DOHH2 (cell line): ENCODE data around the gene SRPX.

ENCODE experiments used
- H3F3A ChIP-seq: fragments of 200-600 bp; sonication (generic), shearing (Covaris generic); 2 replicates; pipeline ENCODE4 v1.6.0; 2016; ENCODE audit warnings: antibody characterized with exemption, mild to moderate bottlenecking; ENCODE audit not compliant: control insufficient read depth, insufficient read depth
- H3K27ac ChIP-seq: fragments of 200-600 bp; sonication (generic); 2 replicates; pipeline ENCODE4 v1.5.1; 2014; ENCODE audit warnings: low read depth, mild to moderate bottlenecking, low read length, moderate library complexity
- H3K27me3 ChIP-seq: fragments of 200-600 bp; sonication (generic); 2 replicates; pipeline ENCODE4 v1.6.1; 2014; ENCODE audit warnings: mild to moderate bottlenecking, low read length, mixed read lengths; ENCODE audit not compliant: control insufficient read depth
- H3K36me3 ChIP-seq: fragments of 200-600 bp; sonication (generic); 2 replicates; pipeline ENCODE4 v1.6.1; 2014; ENCODE audit warnings: mild to moderate bottlenecking, low read length, moderate library complexity, mixed read lengths; ENCODE audit not compliant: control insufficient read depth
- H3K4me1 ChIP-seq: fragments of 200-600 bp; sonication (generic); 2 replicates; pipeline ENCODE4 v1.6.1; 2014; ENCODE audit warnings: mild to moderate bottlenecking, low read length, mixed read lengths; ENCODE audit not compliant: control insufficient read depth
- H3K4me2 ChIP-seq: fragments of 200-600 bp; sonication (generic); 2 replicates; pipeline ENCODE4 v1.6.0; 2014; ENCODE audit warnings: mild to moderate bottlenecking, low read length, moderate library complexity
- H3K4me3 ChIP-seq: fragments of 200-600 bp; sonication (generic); 2 replicates; pipeline ENCODE4 v1.5.1; 2014; ENCODE audit warnings: mild to moderate bottlenecking, low read length, mixed read lengths
- H3K79me2 ChIP-seq: fragments of 200-600 bp; sonication (generic); 2 replicates; pipeline ENCODE4 v1.6.1; 2014; ENCODE audit warnings: mild to moderate bottlenecking, low read length, mixed read lengths; ENCODE audit not compliant: control insufficient read depth
- H3K9me2 ChIP-seq: fragments of 200-600 bp; sonication (generic); replicated peaks from 2 replicates; pipeline ENCODE4 v1.6.1; 2014; ENCODE audit warnings: mild to moderate bottlenecking, low read length, mixed read lengths; ENCODE audit not compliant: control insufficient read depth
- H3K9me3 ChIP-seq: fragments of 200-600 bp; sonication (generic); 2 replicates; pipeline ENCODE4 v1.6.1; 2014; ENCODE audit warnings: antibody characterized with exemption, low read length, mixed read lengths; ENCODE audit not compliant: control insufficient read depth, insufficient read depth
- H4K20me1 ChIP-seq: fragments of 200-600 bp; sonication (generic); 2 replicates; pipeline ENCODE4 v1.6.0; 2014; ENCODE audit warnings: low read depth, mild to moderate bottlenecking, antibody characterized with exemption, low read length, moderate library complexity; ENCODE audit not compliant: control insufficient read depth, insufficient read depth
- CTCF ChIP-seq: fragments of 200-600 bp; sonication (generic); IDR thresholded peaks from one replicate; pipeline ENCODE4 v1.5.1; 2014; ENCODE audit warnings: antibody characterized with exemption, mild to moderate bottlenecking, low read depth, low read length; ENCODE audit not compliant: poor library complexity, severe bottlenecking
- EZH2phosphoT487 ChIP-seq: fragments of 200-600 bp; sonication (generic); IDR thresholded peaks from 2 replicates; pipeline ENCODE4 v1.6.1; 2017; ENCODE audit warnings: borderline replicate concordance, mild to moderate bottlenecking, antibody characterized with exemption, low read length, moderate library complexity, mixed read lengths

Gene SRPX

GRCh38 chrX:38142610-38143009, 78.1 kb downstream of the SRPX start:
- H3K36me3 ChIP-seq = no peaks in the 10 kb centered on the region
- no peaks in the 10 kb centered on the region for H3K9me2 ChIP-seq
- no peaks in the 10 kb centered on the region for H4K20me1 ChIP-seq
- H3F3A ChIP-seq = no peaks in the 10 kb centered on the region
- no peak overlapping the region for H3K4me3 ChIP-seq
- H3K79me2 ChIP-seq = no peaks in the 10 kb centered on the region
- no peak overlapping the region for H3K27ac ChIP-seq
- no peaks in the 10 kb centered on the region for H3K27me3 ChIP-seq
- H3K4me2 ChIP-seq = no peak overlapping the region
- H3K9me3 ChIP-seq = no peaks in the 10 kb centered on the region
- TF ChIP-seq CTCF (no peak), EZH2phosphoT487 (no peak)
- H3K4me1 ChIP-seq = no peaks in the 10 kb centered on the region

- no peak for TF ChIP-seq EZH2phosphoT487
- TF ChIP-seq CTCF = no peak
- H3K9me2 ChIP-seq = no peaks in the 10 kb centered on the region
- H3K27me3 ChIP-seq = no peaks in the 10 kb centered on the region
- no peaks in the 10 kb centered on the region for H3K4me1 ChIP-seq
- no peaks in the 10 kb centered on the region for H3K36me3 ChIP-seq
- H3K27ac ChIP-seq = no peak overlapping the region
- no peak overlapping the region for H3K4me3 ChIP-seq
- no peaks in the 10 kb centered on the region for H3F3A ChIP-seq
- no peaks in the 10 kb centered on the region for H4K20me1 ChIP-seq
- H3K4me2 ChIP-seq = no peak overlapping the region
- no peaks in the 10 kb centered on the region for H3K9me3 ChIP-seq
- H3K79me2 ChIP-seq = no peaks in the 10 kb centered on the region
Measured at GRCh38 chrX:38138900-38139299, 81.8 kb downstream of the SRPX start.

- Histone ChIP-seq H3K4me3 (no peak overlapping the region), H3K27ac (no peak overlapping the region), H3K36me3 (no peaks in the 10 kb centered on the region), H3K4me2 (no peak overlapping the region), H3K9me3 (no peaks in the 10 kb centered on the region), H3F3A (no peaks in the 10 kb centered on the region), H3K4me1 (no peaks in the 10 kb centered on the region), H3K9me2 (no peaks in the 10 kb centered on the region), H3K27me3 (no peaks in the 10 kb centered on the region), H4K20me1 (no peaks in the 10 kb centered on the region), H3K79me2 (no peaks in the 10 kb centered on the region)
- TF ChIP-seq CTCF = no peak
- TF ChIP-seq EZH2phosphoT487 = no peak
Measured at GRCh38 chrX:38138157-38138891, 82.3 kb downstream of the SRPX start.
